K562 (cell line): ENCODE measurements around the gene RIMOC1. TPM values are rescaled to one million over a fixed set of nuclear protein-coding genes. Genes with fewer than 3 reads are reported as not detected.
A peak's percentile ranks its signal among the peaks of the same experiment; 100 is the strongest.

Experiments
- BACH1 ChIP-seq: fragments of 200-800 bp; sonication (Bioruptor generic); IDR thresholded peaks from 2 replicates; pipeline ENCODE4 v1.6.1; 2016; ENCODE audit warnings: missing genetic modification characterization, missing compliant biosample characterization
- BHLHE40 ChIP-seq: IDR thresholded peaks from 2 replicates; pipeline ENCODE4 v1.6.1; 2011; ENCODE audit warnings: low read length, improper control_type of control experiment
- BRF1 ChIP-seq: IDR thresholded peaks from 3 replicates; pipeline ENCODE4 v1.6.1; 2011; ENCODE audit warnings: borderline replicate concordance, mild to moderate bottlenecking; ENCODE audit not compliant: insufficient read length; ENCODE audit errors: extremely low read depth
- CCAR2 ChIP-seq: fragments of 200-400 bp; formaldehyde crosslinking; IDR thresholded peaks from 2 replicates; pipeline ENCODE4 v1.6.1; 2017; ENCODE audit warnings: mild to moderate bottlenecking, low read depth, low read length
- E2F3 ChIP-seq: fragments of 250-450 bp; sonication (Bioruptor Pico); IDR thresholded peaks from 2 replicates; pipeline ENCODE4 v1.4.0; 2020; ENCODE audit warnings: mild to moderate bottlenecking
- GABPA ChIP-seq: fragments of 200-800 bp; sonication (Bioruptor generic); conservative IDR thresholded peaks from 2 replicates; pipeline ENCODE4 v1.6.1; 2016; ENCODE audit warnings: low read depth, missing genetic modification characterization, missing compliant biosample characterization
- HDAC3 ChIP-seq: fragments of 450-650 bp; IDR thresholded peaks from 2 replicates; pipeline ENCODE4 v1.6.1; 2018; ENCODE audit warnings: borderline replicate concordance, mild to moderate bottlenecking, moderate library complexity; ENCODE audit not compliant: partially characterized antibody
- HDGF ChIP-seq: fragments of 450-650 bp; IDR thresholded peaks from 2 replicates; pipeline ENCODE4 v1.6.1; 2016
- HMGN3 ChIP-seq: IDR thresholded peaks from 2 replicates; pipeline ENCODE4 v1.6.1; 2011; ENCODE audit warnings: borderline replicate concordance, low read depth, mild to moderate bottlenecking, mixed read lengths, low read length; ENCODE audit not compliant: insufficient read length; ENCODE audit errors: extremely low read depth
- JUND ChIP-seq, 2 experiments: IDR thresholded peaks; 2 replicates in 1 of 2; 3 replicates in 1 of 2; pipeline ENCODE4 v1.6.1; 2011; ENCODE audit warnings: borderline replicate concordance in 2 of 2, low read depth in 2 of 2, low read length in 2 of 2, improper control_type of control experiment in 1 of 2, missing biosample characterization in 1 of 2, missing genetic modification characterization in 1 of 2, missing genetic modification reagents in 1 of 2
- KDM5B ChIP-seq: fragments of 200-600 bp; sonication (generic); IDR thresholded peaks from 2 replicates; pipeline ENCODE4 v1.6.1; 2012; ENCODE audit warnings: low read depth, mild to moderate bottlenecking, moderate library complexity, low read length, control low read depth, inconsistent platforms; ENCODE audit not compliant: insufficient replicate concordance
- NFIC ChIP-seq: fragments of 450-650 bp; IDR thresholded peaks from 2 replicates; pipeline ENCODE4 v1.6.1; 2017; ENCODE audit warnings: mild to moderate bottlenecking, inconsistent platforms
- PHF20 ChIP-seq: fragments of 450-650 bp; IDR thresholded peaks from 2 replicates; pipeline ENCODE4 v1.6.1; 2018; ENCODE audit not compliant: partially characterized antibody
- SRSF7 ChIP-seq: fragments of 200-400 bp; formaldehyde crosslinking; optimal IDR thresholded peaks from 2 replicates; pipeline ENCODE3; 2017; ENCODE audit warnings: mild to moderate bottlenecking, low read depth, low read length
- TAF9B ChIP-seq: fragments of 450-650 bp; IDR thresholded peaks from 2 replicates; pipeline ENCODE4 v1.6.1; 2018; ENCODE audit warnings: mild to moderate bottlenecking; ENCODE audit not compliant: partially characterized antibody
- THRAP3 ChIP-seq: fragments of 450-650 bp; IDR thresholded peaks from 2 replicates; pipeline ENCODE4 v1.6.1; 2016; ENCODE audit warnings: mild to moderate bottlenecking, inconsistent platforms, borderline replicate concordance
- YBX1 ChIP-seq: fragments of 450-650 bp; IDR thresholded peaks from 2 replicates; pipeline ENCODE4 v1.7.1; 2016; ENCODE audit warnings: mild to moderate bottlenecking
- ZBTB7A ChIP-seq: IDR thresholded peaks from 2 replicates; pipeline ENCODE4 v1.6.1; 2011; ENCODE audit warnings: low read depth, mild to moderate bottlenecking, low read length, moderate library complexity, borderline replicate concordance; ENCODE audit not compliant: control insufficient read depth
- ZEB2 ChIP-seq: fragments of 450-650 bp; IDR thresholded peaks from 2 replicates; pipeline ENCODE4 v1.6.1; 2016
- ZNF316 ChIP-seq: fragments of 450-650 bp; IDR thresholded peaks from 2 replicates; pipeline ENCODE4 v1.6.1; 2016
- ZNF584 ChIP-seq: fragments of 200-800 bp; sonication (Bioruptor generic); IDR thresholded peaks from 2 replicates; pipeline ENCODE4 v1.6.1; 2016; ENCODE audit warnings: low read depth, mild to moderate bottlenecking, missing genetic modification characterization, missing compliant biosample characterization
- polyA plus RNA-seq, 8 experiments: library from polyadenylated mRNA; depleted of rRNA in 4 of 8; stranded (reverse) in 5 of 8; unstranded in 3 of 8; fragments of >200 nt; fragmentation: Nextera tagmentation in 2 of 8; fragmentation: Illumina TruSeq in 1 of 8; extraction: Ambion mirVana in 2 of 8; extraction: Trizol in 1 of 8; gene quantifications; 2 replicates each; pipeline versions ENCODE4 v1.2.1 to v1.2.3, GENCODE V29; 2011 to 2014; ENCODE audit warnings: inconsistent platforms in 1 of 8, missing spikeins in 1 of 8
- total RNA-seq, 7 experiments: library from RNA; depleted of rRNA in 6 of 7; stranded (reverse); fragments of >200 nt in 6 of 7; fragmentation: Illumina TruSeq in 2 of 7; extraction: Trizol in 2 of 7; gene quantifications; 2 replicates each; pipeline versions ENCODE4 v1.2.1 to v1.2.3, GENCODE V29; 2011 to 2021; ENCODE audit warnings: low replicate concordance in 1 of 7
- TF ChIP-seq, protein P1 (sequence below): sonication (generic); formaldehyde crosslinking; IDR thresholded peaks from 2 replicates; pipeline ENCODE4 v1.8.0; 2022; ENCODE audit warnings: missing genetic modification reagents, mild to moderate bottlenecking, borderline replicate concordance
- TF ChIP-seq, protein P2 (sequence below): fragments of 250-450 bp; sonication (Bioruptor Pico); IDR thresholded peaks from 2 replicates; pipeline ENCODE4 v1.4.0; 2020; ENCODE audit warnings: mild to moderate bottlenecking, moderate library complexity
- TF ChIP-seq, protein P3 (sequence below): fragments of 250-450 bp; sonication (Bioruptor Pico); IDR thresholded peaks from 2 replicates; pipeline ENCODE4 v1.9.0; 2021; ENCODE audit warnings: mild to moderate bottlenecking

RIMOC1 gene
- total and polyA plus RNA-seq, 9 of the 15 experiments (the other 6 are each of a cell fraction or from before 2014, with no cell fraction given): 11.6 to 63.1 (median 30.8) TPM

DNA sequence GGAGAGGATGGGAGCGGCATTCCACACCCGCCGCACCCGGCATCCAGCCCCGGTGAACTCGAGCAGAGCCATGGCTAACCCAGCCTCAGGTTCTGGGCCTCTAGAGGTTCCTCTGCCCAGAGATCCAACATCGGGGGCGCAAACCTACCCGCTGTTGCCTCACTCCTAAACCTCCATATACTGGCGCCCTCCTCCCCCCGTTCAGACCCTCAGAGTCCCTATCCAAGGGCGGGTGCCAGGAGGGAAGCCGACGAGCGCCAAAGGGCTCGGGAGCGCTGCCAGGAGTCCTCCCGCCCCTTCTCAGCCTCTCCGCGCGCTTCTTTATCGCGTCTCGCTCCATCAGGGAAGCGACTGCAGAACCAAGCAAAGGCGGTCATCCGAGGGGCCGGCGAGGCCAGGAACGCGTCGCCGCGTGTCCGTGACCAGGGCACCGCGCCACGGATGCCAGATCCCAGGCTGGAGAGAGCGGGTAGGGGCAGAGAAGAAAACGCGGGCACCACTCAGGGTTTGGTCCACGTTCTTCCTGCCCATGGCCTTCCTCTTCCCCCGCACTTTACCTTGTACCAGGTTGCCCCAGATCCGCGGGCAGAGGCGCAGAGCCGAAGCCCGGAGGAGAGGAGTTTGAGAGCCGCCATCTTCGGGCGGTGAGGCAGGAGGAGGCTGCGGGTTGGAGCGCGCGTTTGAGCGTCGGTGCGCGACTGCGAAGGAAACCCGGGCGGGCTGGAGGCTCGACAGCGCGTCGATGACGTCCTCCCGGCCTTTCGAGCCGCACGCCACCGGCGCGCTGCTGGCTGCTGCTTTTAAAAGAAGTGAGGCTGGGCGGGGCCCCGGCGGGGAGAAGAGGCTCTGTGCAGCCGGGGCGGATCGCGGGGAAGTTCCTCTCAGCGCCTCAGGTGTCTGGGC is 34.2 kb upstream of the RIMOC1 start, which contains the start of gene OXCT1 (continued):
- TF ChIP-seq, protein P1, sequence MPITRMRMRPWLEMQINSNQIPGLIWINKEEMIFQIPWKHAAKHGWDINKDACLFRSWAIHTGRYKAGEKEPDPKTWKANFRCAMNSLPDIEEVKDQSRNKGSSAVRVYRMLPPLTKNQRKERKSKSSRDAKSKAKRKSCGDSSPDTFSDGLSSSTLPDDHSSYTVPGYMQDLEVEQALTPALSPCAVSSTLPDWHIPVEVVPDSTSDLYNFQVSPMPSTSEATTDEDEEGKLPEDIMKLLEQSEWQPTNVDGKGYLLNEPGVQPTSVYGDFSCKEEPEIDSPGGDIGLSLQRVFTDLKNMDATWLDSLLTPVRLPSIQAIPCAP: 0 out of 2 replicates have a peak, but pooled peaks have one; percentile 57
- TF ChIP-seq HDGF: no peak
- no peak for TF ChIP-seq YBX1
- TF ChIP-seq ZBTB7A: no peak
- TF ChIP-seq BRF1: no peak
- TF ChIP-seq ZNF584 (CRISPR knock-in tag): no peak
- peak; percentile 82 for TF ChIP-seq HMGN3
- TF ChIP-seq, protein P2, sequence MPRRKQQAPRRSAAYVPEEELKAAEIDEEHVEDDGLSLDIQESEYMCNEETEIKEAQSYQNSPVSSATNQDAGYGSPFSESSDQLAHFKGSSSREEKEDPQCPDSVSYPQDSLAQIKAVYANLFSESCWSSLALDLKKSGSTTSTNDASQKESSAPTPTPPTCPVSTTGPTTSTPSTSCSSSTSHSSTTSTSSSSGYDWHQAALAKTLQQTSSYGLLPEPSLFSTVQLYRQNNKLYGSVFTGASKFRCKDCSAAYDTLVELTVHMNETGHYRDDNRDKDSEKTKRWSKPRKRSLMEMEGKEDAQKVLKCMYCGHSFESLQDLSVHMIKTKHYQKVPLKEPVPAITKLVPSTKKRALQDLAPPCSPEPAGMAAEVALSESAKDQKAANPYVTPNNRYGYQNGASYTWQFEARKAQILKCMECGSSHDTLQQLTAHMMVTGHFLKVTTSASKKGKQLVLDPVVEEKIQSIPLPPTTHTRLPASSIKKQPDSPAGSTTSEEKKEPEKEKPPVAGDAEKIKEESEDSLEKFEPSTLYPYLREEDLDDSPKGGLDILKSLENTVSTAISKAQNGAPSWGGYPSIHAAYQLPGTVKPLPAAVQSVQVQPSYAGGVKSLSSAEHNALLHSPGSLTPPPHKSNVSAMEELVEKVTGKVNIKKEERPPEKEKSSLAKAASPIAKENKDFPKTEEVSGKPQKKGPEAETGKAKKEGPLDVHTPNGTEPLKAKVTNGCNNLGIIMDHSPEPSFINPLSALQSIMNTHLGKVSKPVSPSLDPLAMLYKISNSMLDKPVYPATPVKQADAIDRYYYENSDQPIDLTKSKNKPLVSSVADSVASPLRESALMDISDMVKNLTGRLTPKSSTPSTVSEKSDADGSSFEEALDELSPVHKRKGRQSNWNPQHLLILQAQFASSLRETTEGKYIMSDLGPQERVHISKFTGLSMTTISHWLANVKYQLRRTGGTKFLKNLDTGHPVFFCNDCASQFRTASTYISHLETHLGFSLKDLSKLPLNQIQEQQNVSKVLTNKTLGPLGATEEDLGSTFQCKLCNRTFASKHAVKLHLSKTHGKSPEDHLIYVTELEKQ (CRISPR knock-in tag): no peak
- TF ChIP-seq TAF9B: peak; percentile 64
- no peak for TF ChIP-seq ZNF316
- TF ChIP-seq ZEB2: no peak
- TF ChIP-seq, protein P3, sequence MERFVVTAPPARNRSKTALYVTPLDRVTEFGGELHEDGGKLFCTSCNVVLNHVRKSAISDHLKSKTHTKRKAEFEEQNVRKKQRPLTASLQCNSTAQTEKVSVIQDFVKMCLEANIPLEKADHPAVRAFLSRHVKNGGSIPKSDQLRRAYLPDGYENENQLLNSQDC (CRISPR knock-in tag): no peak
- TF ChIP-seq JUND (IDR thresholded peaks at IDR 0.05; ENCODE audit: borderline replicate concordance, low read depth, low read length): peak; percentile 62
- peak; percentile 24; the same call in 1 of the 3 replicates for TF ChIP-seq JUND (tag; IDR thresholded peaks at IDR 0.05; ENCODE audit: borderline replicate concordance, low read depth, low read length)
- no peak for TF ChIP-seq HDAC3
- no peak for TF ChIP-seq SRSF7
- TF ChIP-seq GABPA: peak; percentile 26; the same call in 1 of the 2 replicates
- TF ChIP-seq NFIC: peak; percentile 65
- peak; percentile 79; the same call in 1 of the 2 replicates for TF ChIP-seq BHLHE40
- no peak for TF ChIP-seq CCAR2
- TF ChIP-seq E2F3: no peak
- TF ChIP-seq PHF20: peak; percentile 62
- peak; percentile 90 for TF ChIP-seq KDM5B
- TF ChIP-seq BACH1 (tag): no peak
- no peak for TF ChIP-seq THRAP3
